HepG2 (cell line): ENCODE data around the gene SPATA46. TPM values are rescaled to one million over a fixed set of nuclear protein-coding genes. Genes with fewer than 3 reads are reported as not detected.

ENCODE experiments used
- ATAC-seq: fragments of 200-7000 bp; cut with Tn5 transposase; 3 replicates; pipeline ENCODE4 v1.9.1; 2020; ENCODE audit warnings: mild to moderate bottlenecking, moderate library complexity
- BruUV-seq: library from RNA; stranded (reverse); fragments of 400-500 nt; replicated peaks from 2 replicates; lab custom pipeline; 2021; lab: Mats Ljungman, UMichigan
- CTCF ChIA-PET: fragments of 300-600 bp; formaldehyde crosslinking; extraction: SDS; loops from one replicate; lab custom pipeline; 2021; ENCODE audit warnings: low total read pairs, inconsistent platforms, low intra/inter-chr PET ratio; lab: Yijun Ruan, JAX
- POLR2A ChIA-PET: fragments of 350-600 bp; sonication (Branson Sonifier 250); formaldehyde crosslinking; loops from one replicate; lab custom pipeline; 2020; ENCODE audit warnings: antibody characterized with exemption, inconsistent platforms; lab: Yijun Ruan, JAX
- DNase-seq: peaks from one replicate; pipeline ENCODE4 v3.0.0-alpha.2; 2015; ENCODE audit warnings: low spot score
- FAIRE-seq: peaks from 3 replicates; lab custom pipeline; 2011; peaks lifted over from hg19 to GRCh38; lab: Jason Lieb, UNC
- H2AFZ ChIP-seq: one replicate; pipeline ENCODE4 v1.6.1; 2011; ENCODE audit warnings: low read length, inconsistent platforms
- H3K27ac ChIP-seq: fragments of 300-600 bp; 3 replicates; pipeline ENCODE4 v1.8.0; 2011; ENCODE audit warnings: mixed run types, mild to moderate bottlenecking, mixed read lengths, low read length, inconsistent platforms; ENCODE audit not compliant: insufficient read depth; ENCODE audit errors: extremely low read length
- H3K27me3 ChIP-seq, 2 experiments: fragments of 200-600 bp in 1 of 2; 2 replicates in 1 of 2; 3 replicates in 1 of 2; pipeline versions ENCODE4 v1.6.0 to v1.8.0; 2011; ENCODE audit warnings: low read length in 2 of 2, mild to moderate bottlenecking in 2 of 2, moderate library complexity in 2 of 2, inconsistent platforms in 1 of 2; ENCODE audit not compliant: insufficient read depth in 2 of 2, control insufficient read depth in 1 of 2
- H3K36me3 ChIP-seq, 2 experiments: fragments of 200-600 bp in 1 of 2; replicated peaks in 1 of 2; 2 replicates in 1 of 2; 3 replicates in 1 of 2; pipeline versions ENCODE4 v1.5.1 to v1.8.0; 2011; ENCODE audit warnings: low read length in 2 of 2, inconsistent platforms in 1 of 2; ENCODE audit not compliant: insufficient read depth in 2 of 2, control insufficient read depth in 1 of 2
- H3K4me1 ChIP-seq: 2 replicates; pipeline ENCODE4 v1.5.1; 2012; ENCODE audit warnings: low read length, inconsistent platforms; ENCODE audit not compliant: insufficient read depth
- H3K4me2 ChIP-seq: 2 replicates; pipeline ENCODE4 v1.6.0; 2011; ENCODE audit warnings: low read depth, low read length, inconsistent platforms
- H3K4me3 ChIP-seq, 3 experiments: fragments of 200-600 bp in 1 of 3; sonication (generic), shearing (Covaris generic) in 1 of 3; replicated peaks in 1 of 3; 2 replicates each; pipeline ENCODE4 v1.5.1; 2011 to 2016; ENCODE audit warnings: low read length in 3 of 3, inconsistent platforms in 2 of 3, low read depth in 2 of 3, mild to moderate bottlenecking in 2 of 3, control low read depth in 1 of 3, mixed read lengths in 1 of 3; ENCODE audit not compliant: insufficient read depth in 1 of 3
- H3K79me2 ChIP-seq: one replicate; pipeline ENCODE4 v1.6.1; 2011; ENCODE audit warnings: low read length, inconsistent platforms; ENCODE audit not compliant: insufficient read depth
- H3K9ac ChIP-seq: 2 replicates; pipeline ENCODE4 v1.6.0; 2011; ENCODE audit warnings: mild to moderate bottlenecking, low read depth, low read length, inconsistent platforms; ENCODE audit not compliant: insufficient read depth
- H3K9me3 ChIP-seq: 2 replicates; pipeline ENCODE4 v1.5.1; 2012; ENCODE audit warnings: mild to moderate bottlenecking, low read length
- H4K20me1 ChIP-seq: 2 replicates; pipeline ENCODE4 v1.6.0; 2011; ENCODE audit warnings: inconsistent platforms, mild to moderate bottlenecking, low read length, moderate library complexity; ENCODE audit not compliant: insufficient read depth
- BCL6 ChIP-seq: IDR thresholded peaks from 2 replicates; pipeline ENCODE4 v1.6.1; 2016; ENCODE audit warnings: missing genetic modification reagents, missing compliant biosample characterization
- DMAP1 ChIP-seq: IDR thresholded peaks from 2 replicates; pipeline ENCODE4 v1.6.1; 2016
- GATAD2A ChIP-seq: IDR thresholded peaks from 2 replicates; pipeline ENCODE4 v1.6.1; 2016
- HOXA9 ChIP-seq: sonication (generic); formaldehyde crosslinking; IDR thresholded peaks from 2 replicates; pipeline ENCODE4 v1.8.1; 2022; ENCODE audit warnings: missing genetic modification reagents, mild to moderate bottlenecking, moderate library complexity, borderline replicate concordance
- LRRFIP1 ChIP-seq: sonication (generic); formaldehyde crosslinking; conservative IDR thresholded peaks from 2 replicates; pipeline ENCODE4 v1.4.0; 2020; ENCODE audit warnings: missing genetic modification reagents
- MED8 ChIP-seq: sonication (generic); formaldehyde crosslinking; IDR thresholded peaks from 2 replicates; pipeline ENCODE4 v1.8.1; 2023; ENCODE audit warnings: mild to moderate bottlenecking, missing genetic modification reagents; ENCODE audit not compliant: insufficient replicate concordance
- MXD4 ChIP-seq: IDR thresholded peaks from 2 replicates; pipeline ENCODE4 v1.6.1; 2016; ENCODE audit warnings: mild to moderate bottlenecking, missing biosample characterization, missing genetic modification reagents
- PBX3 ChIP-seq: sonication (generic); formaldehyde crosslinking; IDR thresholded peaks from 2 replicates; pipeline ENCODE4 v1.8.1; 2023; ENCODE audit warnings: missing genetic modification reagents, inconsistent platforms, borderline replicate concordance
- PHF20 ChIP-seq: sonication (generic); formaldehyde crosslinking; IDR thresholded peaks from 2 replicates; pipeline ENCODE4 v1.5.0; 2020; ENCODE audit warnings: mild to moderate bottlenecking, missing genetic modification reagents
- RXRB ChIP-seq: IDR thresholded peaks from 2 replicates; pipeline ENCODE4 v1.6.1; 2016; ENCODE audit warnings: borderline replicate concordance, missing genetic modification reagents, missing compliant biosample characterization
- SNAI1 ChIP-seq: sonication (generic); formaldehyde crosslinking; IDR thresholded peaks from 2 replicates; pipeline ENCODE4 v1.5.0; 2020; ENCODE audit warnings: mild to moderate bottlenecking, missing genetic modification reagents, borderline replicate concordance
- SUZ12 ChIP-seq: fragments of 150-350 bp; IDR thresholded peaks from 2 replicates; pipeline ENCODE4 v1.6.1; 2014; ENCODE audit warnings: low read depth, low read length
- TBX2 ChIP-seq: sonication (generic); formaldehyde crosslinking; IDR thresholded peaks from 2 replicates; pipeline ENCODE4 v1.5.0; 2020; ENCODE audit warnings: missing genetic modification reagents, mild to moderate bottlenecking, borderline replicate concordance
- TP53 ChIP-seq: sonication (generic); formaldehyde crosslinking; conservative IDR thresholded peaks from 2 replicates; pipeline ENCODE4 v1.4.0; 2020; ENCODE audit warnings: missing genetic modification reagents
- ZBTB3 ChIP-seq: sonication (generic); formaldehyde crosslinking; IDR thresholded peaks from 2 replicates; pipeline ENCODE4 v1.4.0; 2020; ENCODE audit warnings: low read depth, mild to moderate bottlenecking, moderate library complexity, missing genetic modification reagents, borderline replicate concordance
- ZFP82 ChIP-seq: sonication (generic); formaldehyde crosslinking; IDR thresholded peaks from 2 replicates; pipeline ENCODE4 v1.5.1; 2020; ENCODE audit warnings: mild to moderate bottlenecking, missing genetic modification reagents, borderline replicate concordance
- ZMYM4 ChIP-seq: sonication (generic); formaldehyde crosslinking; IDR thresholded peaks from 2 replicates; pipeline ENCODE4 v1.8.1; 2023; ENCODE audit warnings: mild to moderate bottlenecking, missing genetic modification reagents
- ZNF280B ChIP-seq: sonication (generic); formaldehyde crosslinking; IDR thresholded peaks from 2 replicates; pipeline ENCODE4 v1.5.0; 2020; ENCODE audit warnings: missing genetic modification reagents, mild to moderate bottlenecking, borderline replicate concordance
- ZNF441 ChIP-seq: sonication (generic); formaldehyde crosslinking; IDR thresholded peaks from 2 replicates; pipeline ENCODE4 v1.7.0; 2021; ENCODE audit warnings: missing genetic modification reagents, borderline replicate concordance
- ZNF589 ChIP-seq: sonication (generic); formaldehyde crosslinking; conservative IDR thresholded peaks from 2 replicates; pipeline ENCODE4 v1.8.0; 2022; ENCODE audit warnings: mild to moderate bottlenecking, moderate library complexity, missing genetic modification reagents
- WGBS: methylation state at CpG from one replicate; pipeline ENCODE4 v1.1.6; 2017; ENCODE audit warnings: low lambda C conversion rate; 5-methylcytosine and 5-hydroxymethylcytosine counted together
- in situ Hi-C: cut with HindIII; loops from 2 replicates; pipeline ENCODE4 v1.10.0; 2017; ENCODE audit warnings: low pct_unique_long_range_greater_than_20kb; ENCODE audit not compliant: extremely low pct_ligation_motif_present
- intact Hi-C: fragments of 100-400 bp; cut with micrococcal nuclease; formaldehyde crosslinking; loops from one replicate; pipeline ENCODE4 v1.10.0; 2022; ENCODE audit not compliant: unreplicated experiment
- polyA plus RNA-seq, 8 experiments: library from polyadenylated mRNA; depleted of rRNA in 3 of 8; stranded (reverse) in 7 of 8; unstranded in 1 of 8; fragments of >200 nt; fragmentation: Illumina TruSeq in 4 of 8; extraction: Trizol in 4 of 8; gene quantifications; 2 replicates each; pipeline versions ENCODE4 v1.2.1 to v1.2.3, GENCODE V29; 2011 to 2016; ENCODE audit warnings: low read depth in 4 of 8, missing spikeins in 1 of 8, mixed read lengths in 1 of 8; ENCODE audit not compliant: insufficient read depth in 1 of 8
- total RNA-seq, 5 experiments: library from RNA; depleted of rRNA; stranded (reverse); fragments of >200 nt; fragmentation: Illumina TruSeq; extraction: Trizol; gene quantifications; 2 replicates each; pipeline ENCODE4 v1.2.3, GENCODE V29; 2016; ENCODE audit warnings: low read depth in 1 of 5

Gene SPATA46
- total and polyA plus RNA-seq, 2 of the 13 experiments (the other 11 are each of a cell fraction or from before 2014, with no cell fraction given): not detected

- FAIRE-seq (no peak), DNase-seq (no peak), ATAC-seq (no peak)
- H2AFZ ChIP-seq: no peak overlapping the region
- no TSS peak for BruUV-seq
- 75% methylated on average over 4 of the region's 4 CpGs for WGBS
- CTCF ChIA-PET: no interaction called here
- in situ Hi-C loops: no loop called here
- no peak overlapping the region for H3K4me3 ChIP-seq
- H3K79me2 ChIP-seq: no peaks in the 10 kb centered on the region
- peaks cover 12 to 34% of the 10 kb centered on the region in 2 experiments; a peak in 4 of 5 replicates for H3K36me3 ChIP-seq
- no peak overlapping the region for H3K27ac ChIP-seq
- no peaks in the 10 kb centered on the region for H3K9me3 ChIP-seq
- H3K4me1 ChIP-seq: peaks cover 10% of the 10 kb centered on the region
- POLR2A ChIA-PET: no interaction called here
- no peak overlapping the region for H3K9ac ChIP-seq
- H3K4me2 ChIP-seq: no peak overlapping the region
- H4K20me1 ChIP-seq: no peaks in the 10 kb centered on the region
- no peaks in the 10 kb centered on the region for H3K27me3 ChIP-seq
- intact Hi-C loops: no loop called here
- TF ChIP-seq MXD4 (CRISPR knock-in tag): no peak
- no peak for TF ChIP-seq DMAP1 (CRISPR knock-in tag)
- TF ChIP-seq ZBTB3 (CRISPR knock-in tag): no peak
- no peak for TF ChIP-seq SUZ12
- no peak for TF ChIP-seq BCL6 (CRISPR knock-in tag)
- no peak for TF ChIP-seq LRRFIP1 (CRISPR knock-in tag)
- TF ChIP-seq SNAI1 (CRISPR knock-in tag): no peak
- TF ChIP-seq ZNF589 (CRISPR knock-in tag): no peak
- TF ChIP-seq MED8: no peak
- TF ChIP-seq TBX2 (CRISPR knock-in tag): no peak
- TF ChIP-seq HOXA9 (CRISPR knock-in tag): no peak
- no peak for TF ChIP-seq RXRB
- no peak for TF ChIP-seq ZNF441 (CRISPR knock-in tag)
- no peak for TF ChIP-seq ZNF280B (CRISPR knock-in tag)
- no peak for TF ChIP-seq TP53
- no peak for TF ChIP-seq PHF20
- no peak for TF ChIP-seq ZFP82 (CRISPR knock-in tag)
- no peak for TF ChIP-seq GATAD2A (CRISPR knock-in tag)
- TF ChIP-seq ZMYM4 (CRISPR knock-in tag): no peak
- TF ChIP-seq PBX3 (CRISPR knock-in tag): no peak
Measured at GRCh38 chr1:162368451-162368850, 8.2 kb downstream of the SPATA46 start.
